A549 (cell line): ENCODE measurements around the gene P2RY1. TPM values are rescaled to one million over a fixed set of nuclear protein-coding genes. Genes with fewer than 3 reads are reported as not detected.
A peak's percentile ranks its signal among the peaks of the same experiment; 100 is the strongest.

ENCODE experiments used
- ATAC-seq, 2 experiments: fragments of 200-7000 bp in 1 of 2; fragments of >200 bp in 1 of 2; cut with Nextera tagmentation in 1 of 2; cut with Tn5 transposase in 1 of 2; 3 replicates each; pipeline versions ENCODE4 v1.8.0 to v1.9.1; 2018 to 2020; ENCODE audit warnings: mild to moderate bottlenecking in 1 of 2, moderate library complexity in 1 of 2
- CTCF ChIA-PET: fragments of 300-600 bp; sonication (Branson Sonifier 250); formaldehyde crosslinking; extraction: SDS; loops from one replicate; lab custom pipeline; 2021; ENCODE audit warnings: antibody characterized with exemption, inconsistent platforms; lab: Yijun Ruan, JAX
- POLR2A ChIA-PET: fragments of 350-600 bp; formaldehyde crosslinking; extraction: SDS; loops from one replicate; lab custom pipeline; 2021; ENCODE audit warnings: antibody characterized with exemption, inconsistent platforms; lab: Yijun Ruan, JAX
- DNase-seq, 2 experiments: peaks; one replicate each; pipeline versions ENCODE4 v3.0.0 to v3.0.0-alpha.2; 2011 to 2016; ENCODE audit warnings: low read depth in 1 of 2, low spot score in 1 of 2
- FAIRE-seq: peaks from 2 replicates; lab custom pipeline; 2011; peaks lifted over from hg19 to GRCh38; lab: Jason Lieb, UNC
- H3K27ac ChIP-seq, 2 experiments: fragments of >200 bp; sonication (Bioruptor Twin); formaldehyde crosslinking; 3 replicates each; pipeline ENCODE4 v1.5.1; 2016 to 2017
- H3K4me1 ChIP-seq: fragments of >200 bp; sonication (Bioruptor Twin); formaldehyde crosslinking; 3 replicates; pipeline ENCODE4 v1.6.1; 2016
- H3K4me2 ChIP-seq: fragments of >200 bp; sonication (Bioruptor Twin); formaldehyde crosslinking; 3 replicates; pipeline ENCODE4 v1.6.1; 2016
- H3K4me3 ChIP-seq: fragments of >200 bp; sonication (Bioruptor Twin); formaldehyde crosslinking; 3 replicates; pipeline ENCODE4 v1.5.1; 2016
- H3K9me3 ChIP-seq: fragments of >200 bp; sonication (Bioruptor Twin); formaldehyde crosslinking; 3 replicates; pipeline ENCODE4 v1.6.1; 2016
- BCL3 ChIP-seq: fragments of >200 bp; sonication (Bioruptor Twin); formaldehyde crosslinking; IDR thresholded peaks from 3 replicates; pipeline ENCODE4 v1.6.1; 2016
- BHLHE40 ChIP-seq: IDR thresholded peaks from 2 replicates; pipeline ENCODE4 v1.6.1; 2012; ENCODE audit warnings: low read depth, low read length, inconsistent platforms
- CEBPB ChIP-seq, 2 experiments: fragments of >200 bp in 1 of 2; sonication (Bioruptor Twin) in 1 of 2; formaldehyde crosslinking in 1 of 2; IDR thresholded peaks; 2 replicates each; pipeline ENCODE4 v1.6.1; 2012 to 2016
- ESRRA ChIP-seq: fragments of 150-350 bp; IDR thresholded peaks from 2 replicates; pipeline ENCODE4 v1.6.1; 2014; ENCODE audit warnings: mild to moderate bottlenecking, low read length, borderline replicate concordance
- GATA3 ChIP-seq: IDR thresholded peaks from 2 replicates; pipeline ENCODE4 v1.6.1; 2012; ENCODE audit warnings: borderline replicate concordance
- HEYL ChIP-seq: fragments of 250-450 bp; sonication (Bioruptor Pico); IDR thresholded peaks from 2 replicates; pipeline ENCODE4 v1.8.0; 2021; ENCODE audit warnings: mild to moderate bottlenecking, moderate library complexity
- HMGXB4 ChIP-seq: fragments of 250-450 bp; sonication (Bioruptor Pico); IDR thresholded peaks from 2 replicates; pipeline ENCODE4 v1.5.0; 2021; ENCODE audit warnings: mild to moderate bottlenecking, moderate library complexity, borderline replicate concordance
- HOXB5 ChIP-seq: fragments of 250-450 bp; sonication (Bioruptor Pico); IDR thresholded peaks from 2 replicates; pipeline ENCODE4 v1.5.0; 2020; ENCODE audit warnings: mild to moderate bottlenecking, moderate library complexity
- KDM5A ChIP-seq: fragments of 200-600 bp; sonication (generic); IDR thresholded peaks from 2 replicates; pipeline ENCODE4 v1.6.1; 2016; ENCODE audit warnings: antibody characterized with exemption, mild to moderate bottlenecking
- MAX ChIP-seq: IDR thresholded peaks from 2 replicates; pipeline ENCODE4 v1.6.1; 2012
- NR3C1 ChIP-seq: fragments of >200 bp; sonication (Bioruptor Twin); formaldehyde crosslinking; IDR thresholded peaks from 3 replicates; pipeline ENCODE4 v1.6.1; 2017
- PBX3 ChIP-seq: IDR thresholded peaks from 2 replicates; pipeline ENCODE4 v1.6.1; 2012
- PHF8 ChIP-seq: fragments of 200-600 bp; sonication (generic); IDR thresholded peaks from 2 replicates; pipeline ENCODE4 v1.6.1; 2016; ENCODE audit warnings: low read depth, mild to moderate bottlenecking, antibody characterized with exemption, moderate library complexity, borderline replicate concordance
- RARB ChIP-seq: fragments of 250-450 bp; sonication (Bioruptor Pico); IDR thresholded peaks from 2 replicates; pipeline ENCODE4 v1.8.0; 2021; ENCODE audit warnings: mild to moderate bottlenecking, moderate library complexity
- RCOR1 ChIP-seq: fragments of 150-350 bp; IDR thresholded peaks from 2 replicates; pipeline ENCODE4 v1.6.1; 2014; ENCODE audit warnings: antibody characterized with exemption, low read length, low read depth
- RFX5 ChIP-seq: fragments of 450-650 bp; IDR thresholded peaks from 2 replicates; pipeline ENCODE4 v1.7.1; 2014; ENCODE audit warnings: antibody characterized with exemption, mild to moderate bottlenecking, moderate library complexity
- ZFP36 ChIP-seq: fragments of 450-650 bp; IDR thresholded peaks from 2 replicates; pipeline ENCODE4 v1.6.1; 2014; ENCODE audit warnings: borderline replicate concordance; ENCODE audit not compliant: partially characterized antibody
- ZNF302 ChIP-seq: fragments of 250-450 bp; sonication (Bioruptor Pico); IDR thresholded peaks from 2 replicates; pipeline ENCODE4 v1.9.0; 2021; ENCODE audit warnings: inconsistent platforms, mild to moderate bottlenecking, moderate library complexity
- ZSCAN20 ChIP-seq: fragments of 250-450 bp; sonication (Bioruptor Pico); IDR thresholded peaks from 2 replicates; pipeline ENCODE4 v1.8.0; 2022; ENCODE audit warnings: mild to moderate bottlenecking, moderate library complexity
- WGBS: methylation state at CpG from one replicate; pipeline ENCODE4 v1.1.6; 2017; ENCODE audit errors: missing lambda C conversion rate; 5-methylcytosine and 5-hydroxymethylcytosine counted together
- polyA plus RNA-seq, 4 experiments: library from polyadenylated mRNA; depleted of rRNA in 3 of 4; stranded (reverse); fragments of >200 nt; fragmentation: RNase III in 1 of 4; extraction: RNeasy Plus Mini Kit Qiagen cat#74134 plus additional on column Dnase treatment in 1 of 4; gene quantifications; 2 replicates in 3 of 4; 3 replicates in 1 of 4; pipeline ENCODE4 v1.2.3, GENCODE V29; 2011 to 2017

The P2RY1 gene
- polyA plus RNA-seq, 2 of the 4 experiments (the other 2 are of a cell fraction), result 0.17 to 0.35 TPM

GRCh38 chr3:152857082-152857481 lies 22.2 kb downstream of the P2RY1 start:
- H3K4me1 ChIP-seq, result no peaks in the 10 kb centered on the region
- CTCF ChIA-PET, result no interaction called here
- WGBS, result 79% methylated on average over 1 of the region's 1 CpG
- ATAC-seq, result peak in 1 of 2 experiments; percentile 30; a peak in 1 of 6 replicates
- no peak overlapping the region for H3K27ac ChIP-seq
- TF ChIP-seq ZSCAN20 (no peak), ZNF302 (no peak), HEYL (CRISPR knock-in tag) (no peak), RARB (CRISPR knock-in tag) (no peak), RFX5 (no peak)
- POLR2A ChIA-PET, result no interaction called here
- no peak for FAIRE-seq
- no peak overlapping the region for H3K4me3 ChIP-seq
- DNase-seq, result peak in 1 of 2 experiments; percentile 1
- no peaks in the 10 kb centered on the region for H3K9me3 ChIP-seq
- no peak overlapping the region for H3K4me2 ChIP-seq

GRCh38 chr3:152858170-152858800 lies 23.4 kb downstream of the P2RY1 start:
- Histone ChIP-seq H3K4me1 (no peaks in the 10 kb centered on the region), H3K4me3 (no peak overlapping the region), H3K9me3 (no peaks in the 10 kb centered on the region), H3K27ac (no peak overlapping the region), H3K4me2 (no peak overlapping the region)
- TF ChIP-seq HMGXB4, result no peak
- no peak for TF ChIP-seq KDM5A
- TF ChIP-seq CEBPB (IDR thresholded peaks at IDR 0.05), result no peak
- ChIA-PET CTCF (interaction anchor here (0.6 kb wide), 1 partner anchor 15 kb away, joined by 3 read pairs; no protein-coding TSS in a partner anchor), POLR2A (no interaction called here)
- FAIRE-seq (no peak), ATAC-seq (no peak), DNase-seq (no peak)
- WGBS, result 65% methylated on average over 4 of the region's 4 CpGs

GRCh38 chr3:152860736-152861135 lies 25.8 kb downstream of the P2RY1 start:
- Histone ChIP-seq H3K4me2 (no peak overlapping the region), H3K27ac (no peak overlapping the region), H3K4me1 (no peaks in the 10 kb centered on the region), H3K4me3 (no peak overlapping the region), H3K9me3 (no peaks in the 10 kb centered on the region)
- no peak for DNase-seq
- TF ChIP-seq HOXB5 (CRISPR knock-in tag) (no peak), ESRRA (no peak), RCOR1 (no peak)
- POLR2A ChIA-PET, result no interaction called here
- CTCF ChIA-PET, result no interaction called here
- no peak for FAIRE-seq
- WGBS, result 89% methylated on average over 1 of the region's 1 CpG
- ATAC-seq, result no peak

- Histone ChIP-seq H3K4me1 (no peaks in the 10 kb centered on the region), H3K27ac (no peak overlapping the region), H3K9me3 (no peaks in the 10 kb centered on the region), H3K4me2 (no peak overlapping the region), H3K4me3 (no peak overlapping the region)
- no peak for ATAC-seq
- FAIRE-seq, result no peak
- POLR2A ChIA-PET, result no interaction called here
- TF ChIP-seq RFX5 (no peak), ZFP36 (no peak), ESRRA (no peak), BCL3 (no peak), MAX (no peak), PBX3 (no peak), BHLHE40 (no peak), NR3C1 (no peak), HOXB5 (CRISPR knock-in tag) (no peak), GATA3 (no peak), PHF8 (no peak)
- no peak for DNase-seq
- CTCF ChIA-PET, result no interaction called here
Measured at GRCh38 chr3:152865668-152866245, 30.8 kb downstream of the P2RY1 start.
